Activated naive CD8-positive, alpha-beta T cell treated with anti-CD3 and anti-CD28 coated beads for 36 hours (primary cell): ENCODE measurements around the gene GJA1. TPM values are rescaled to one million over a fixed set of nuclear protein-coding genes. Genes with fewer than 3 reads are reported as not detected.

Experiments used
- DNase-seq: peaks from one replicate; pipeline ENCODE4 v3.0.0; 2021
- H3K27ac Mint-ChIP-seq: one replicate; pipeline ENCODE4 v1.8.0; 2022; ENCODE audit warnings: mild to moderate bottlenecking, moderate library complexity, mixed read lengths
- H3K27me3 Mint-ChIP-seq: one replicate; pipeline ENCODE4 v1.8.0; 2022; ENCODE audit warnings: mild to moderate bottlenecking, mixed read lengths
- H3K36me3 Mint-ChIP-seq: one replicate; pipeline ENCODE4 v1.8.0; 2021; ENCODE audit warnings: mild to moderate bottlenecking, mixed read lengths
- H3K4me1 Mint-ChIP-seq: one replicate; pipeline ENCODE4 v1.8.0; 2021; ENCODE audit warnings: mixed read lengths
- H3K4me3 Mint-ChIP-seq: one replicate; pipeline ENCODE4 v1.8.0; 2022; ENCODE audit warnings: mild to moderate bottlenecking, moderate library complexity, mixed read lengths
- H3K9me3 Mint-ChIP-seq: one replicate; pipeline ENCODE4 v1.8.0; 2022; ENCODE audit warnings: mixed read lengths
- total RNA-seq, 2 experiments: library from RNA; stranded (reverse); gene quantifications; one replicate each; pipeline ENCODE4 v1.2.3, GENCODE V29; 2021

Gene GJA1
- total RNA-seq, 2 experiments from 2014 or later: 0.06 to 0.24 TPM

DNA sequence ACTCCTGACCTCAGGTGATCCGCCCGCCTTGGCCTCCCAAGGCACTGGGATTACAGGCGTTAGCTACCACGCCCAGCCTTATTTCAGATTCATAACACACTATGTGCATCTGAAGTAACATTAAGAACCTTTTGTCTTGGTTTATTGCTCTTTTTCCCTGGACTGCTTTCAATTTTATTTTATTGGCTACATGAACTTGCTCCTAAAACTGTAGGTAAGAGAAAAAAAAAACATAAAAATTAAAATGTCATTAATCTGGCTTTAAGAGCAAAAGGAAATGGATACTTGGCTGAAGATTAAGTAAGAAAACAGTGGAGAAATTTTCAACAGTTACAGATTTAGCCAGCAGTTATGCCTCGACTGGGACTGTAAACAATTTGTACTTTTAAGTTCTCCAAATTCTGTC is 62.5 kb downstream of the GJA1 start:
- H3K27me3 Mint-ChIP-seq: no peaks in the 10 kb centered on the region
- no peaks in the 10 kb centered on the region for H3K9me3 Mint-ChIP-seq
- no peak overlapping the region for H3K27ac Mint-ChIP-seq
- H3K4me1 Mint-ChIP-seq: no peaks in the 10 kb centered on the region
- no peak overlapping the region for H3K4me3 Mint-ChIP-seq
- no peak for DNase-seq
- H3K36me3 Mint-ChIP-seq: no peaks in the 10 kb centered on the region

- Mint-ChIP-seq H3K27ac (no peak overlapping the region), H3K36me3 (no peaks in the 10 kb centered on the region), H3K4me3 (no peak overlapping the region), H3K9me3 (no peaks in the 10 kb centered on the region), H3K4me1 (no peaks in the 10 kb centered on the region), H3K27me3 (no peaks in the 10 kb centered on the region)
- no peak for DNase-seq
Observed at GRCh38 chr6:121498481-121499276, 63.2 kb downstream of the GJA1 start.

Other genes starting within 250 kb of the GJA1 start
- 1 to 10 TPM; 6.7 to 7.0 TPM for gene TBC1D32, start 101.2 kb upstream of the GJA1 start, total RNA-seq